NCI-H2107 (cell line): ENCODE results near the gene KLHL29.
"Not testable (repeated sequence)": the region's sequence is repeated elsewhere in the genome, so short reads cannot be mapped to it uniquely, and the experiment has no call there.

Experiments used
- DNase-seq: peaks from one replicate; lab custom pipeline; 2025; lab: John Stamatoyannopoulos, UW

Gene KLHL29

GRCh38 chr2:23721454-23721826, 336.5 kb downstream of the KLHL29 start:
- no peak for DNase-seq

GRCh38 chr2:23722255-23722654, 337.3 kb downstream of the KLHL29 start:
- no peak for DNase-seq

- DNase-seq: not testable (repeated sequence)
Observed at GRCh38 chr2:23723029-23723428, 338.1 kb downstream of the KLHL29 start.

GRCh38 chr2:23734416-23734815, 349.4 kb downstream of the KLHL29 start:
- no peak for DNase-seq

GRCh38 chr2:23736783-23737182, 351.8 kb downstream of the KLHL29 start:
- not testable (repeated sequence) for DNase-seq

GRCh38 chr2:23745068-23745725, 360.2 kb downstream of the KLHL29 start:
- no peak for DNase-seq

GRCh38 chr2:23745726-23746105, 360.7 kb downstream of the KLHL29 start:
- DNase-seq: no peak

GRCh38 chr2:23746141-23746863, 361.3 kb downstream of the KLHL29 start:
- no peak for DNase-seq

GRCh38 chr2:23751747-23752265, 366.8 kb downstream of the KLHL29 start:
- DNase-seq: no peak

- DNase-seq: no peak
Observed at GRCh38 chr2:23753291-23754010, 368.5 kb downstream of the KLHL29 start.

GRCh38 chr2:23754970-23755369, 370.0 kb downstream of the KLHL29 start:
- DNase-seq: no peak

- peak; percentile 20 for DNase-seq
Observed at GRCh38 chr2:23756593-23757292, 371.8 kb downstream of the KLHL29 start.

GRCh38 chr2:23757686-23758433, 372.9 kb downstream of the KLHL29 start:
- DNase-seq: no peak
